ENCODE measurements around the gene FUT8.

- TF ChIP-seq ZFP30 (CRISPR knock-in tag; IDR thresholded peaks at IDR 0.05) (no peak), RARB (CRISPR knock-in tag; IDR thresholded peaks at IDR 0.05) (no peak), ARNTL (CRISPR knock-in tag; IDR thresholded peaks at IDR 0.05; ENCODE audit: borderline replicate concordance, low read depth) (no peak), OSR1 (CRISPR knock-in tag; IDR thresholded peaks at IDR 0.05) (no peak), ZNF8 (CRISPR knock-in tag; IDR thresholded peaks at IDR 0.05) (no peak), ESRRG (CRISPR knock-in tag; IDR thresholded peaks at IDR 0.05) (no peak), PPARA (CRISPR knock-in tag; IDR thresholded peaks at IDR 0.05; ENCODE audit: borderline replicate concordance) (no peak), POU6F1 (CRISPR knock-in tag; IDR thresholded peaks at IDR 0.05; ENCODE audit: borderline replicate concordance, low read depth) (no peak), CSDC2 (CRISPR knock-in tag; IDR thresholded peaks at IDR 0.05) (no peak), ZC3H10 (CRISPR knock-in tag; IDR thresholded peaks at IDR 0.05) (no peak), ZNF565 (CRISPR knock-in tag; conservative IDR thresholded peaks at IDR 0.05; ENCODE audit: low read depth) (no peak), PATZ1 (CRISPR knock-in tag; IDR thresholded peaks at IDR 0.05; ENCODE audit: borderline replicate concordance) (no peak)
- TF ChIP-seq, protein P1, sequence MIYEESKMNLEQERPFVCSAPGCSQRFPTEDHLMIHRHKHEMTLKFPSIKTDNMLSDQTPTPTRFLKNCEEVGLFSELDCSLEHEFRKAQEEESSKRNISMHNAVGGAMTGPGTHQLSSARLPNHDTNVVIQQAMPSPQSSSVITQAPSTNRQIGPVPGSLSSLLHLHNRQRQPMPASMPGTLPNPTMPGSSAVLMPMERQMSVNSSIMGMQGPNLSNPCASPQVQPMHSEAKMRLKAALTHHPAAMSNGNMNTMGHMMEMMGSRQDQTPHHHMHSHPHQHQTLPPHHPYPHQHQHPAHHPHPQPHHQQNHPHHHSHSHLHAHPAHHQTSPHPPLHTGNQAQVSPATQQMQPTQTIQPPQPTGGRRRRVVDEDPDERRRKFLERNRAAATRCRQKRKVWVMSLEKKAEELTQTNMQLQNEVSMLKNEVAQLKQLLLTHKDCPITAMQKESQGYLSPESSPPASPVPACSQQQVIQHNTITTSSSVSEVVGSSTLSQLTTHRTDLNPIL (CRISPR knock-in tag; IDR thresholded peaks at IDR 0.05; ENCODE audit: low read depth): no peak
Measured at GRCh38 chr14:65709576-65709975, 297.0 kb downstream of the FUT8 start.
